HG03442 (cell line): ENCODE measurements around the gene QRICH2.
"Not testable (repeated sequence)": the region's sequence is repeated elsewhere in the genome, so short reads cannot be mapped to it uniquely, and the experiment has no call there.

Experiments
- ATAC-seq: cut with Tn5 transposase; IDR thresholded peaks from one replicate; pipeline ENCODE4 v1.9.1; 2021; ENCODE audit warnings: mild to moderate bottlenecking, moderate library complexity; ENCODE audit not compliant: unreplicated experiment

QRICH2 gene, protein sequence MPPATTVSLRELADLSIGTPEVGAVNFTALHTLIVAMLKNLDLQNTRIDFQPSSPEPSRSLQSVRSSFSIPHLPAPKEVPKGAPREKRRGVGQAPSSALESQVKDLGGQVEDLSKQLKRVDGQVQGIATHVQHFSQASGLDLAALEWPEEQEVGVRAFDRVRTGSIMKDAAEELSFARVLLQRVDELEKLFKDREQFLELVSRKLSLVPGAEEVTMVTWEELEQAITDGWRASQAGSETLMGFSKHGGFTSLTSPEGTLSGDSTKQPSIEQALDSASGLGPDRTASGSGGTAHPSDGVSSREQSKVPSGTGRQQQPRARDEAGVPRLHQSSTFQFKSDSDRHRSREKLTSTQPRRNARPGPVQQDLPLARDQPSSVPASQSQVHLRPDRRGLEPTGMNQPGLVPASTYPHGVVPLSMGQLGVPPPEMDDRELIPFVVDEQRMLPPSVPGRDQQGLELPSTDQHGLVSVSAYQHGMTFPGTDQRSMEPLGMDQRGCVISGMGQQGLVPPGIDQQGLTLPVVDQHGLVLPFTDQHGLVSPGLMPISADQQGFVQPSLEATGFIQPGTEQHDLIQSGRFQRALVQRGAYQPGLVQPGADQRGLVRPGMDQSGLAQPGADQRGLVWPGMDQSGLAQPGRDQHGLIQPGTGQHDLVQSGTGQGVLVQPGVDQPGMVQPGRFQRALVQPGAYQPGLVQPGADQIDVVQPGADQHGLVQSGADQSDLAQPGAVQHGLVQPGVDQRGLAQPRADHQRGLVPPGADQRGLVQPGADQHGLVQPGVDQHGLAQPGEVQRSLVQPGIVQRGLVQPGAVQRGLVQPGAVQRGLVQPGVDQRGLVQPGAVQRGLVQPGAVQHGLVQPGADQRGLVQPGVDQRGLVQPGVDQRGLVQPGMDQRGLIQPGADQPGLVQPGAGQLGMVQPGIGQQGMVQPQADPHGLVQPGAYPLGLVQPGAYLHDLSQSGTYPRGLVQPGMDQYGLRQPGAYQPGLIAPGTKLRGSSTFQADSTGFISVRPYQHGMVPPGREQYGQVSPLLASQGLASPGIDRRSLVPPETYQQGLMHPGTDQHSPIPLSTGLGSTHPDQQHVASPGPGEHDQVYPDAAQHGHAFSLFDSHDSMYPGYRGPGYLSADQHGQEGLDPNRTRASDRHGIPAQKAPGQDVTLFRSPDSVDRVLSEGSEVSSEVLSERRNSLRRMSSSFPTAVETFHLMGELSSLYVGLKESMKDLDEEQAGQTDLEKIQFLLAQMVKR (N-terminal part only)

DNA sequence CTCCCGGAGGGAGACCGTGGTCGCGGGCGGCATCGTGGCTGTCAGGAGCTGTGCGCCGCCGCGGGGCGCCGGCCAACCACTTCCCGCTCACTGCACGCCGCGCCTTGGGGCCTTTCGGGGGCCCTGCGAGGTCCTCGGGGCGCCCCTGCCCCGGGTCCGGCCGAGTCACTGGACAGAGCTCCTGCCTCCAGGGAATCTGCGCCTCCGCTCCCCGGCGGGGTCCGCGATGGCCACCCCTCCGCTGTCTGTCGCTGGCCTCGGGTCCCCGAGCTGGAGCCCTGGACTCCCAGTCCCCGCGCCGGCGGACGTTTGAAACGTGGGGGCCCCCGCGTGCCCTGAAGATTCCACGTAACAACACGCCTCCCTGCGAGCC lies at the start of gene QRICH2:
Gene QRICH2, minus strand, starts transcription at position 311 of the 373 bp plus-strand sequence. Its CDS starts 278 bp downstream, at position 33.
- no peak for ATAC-seq

- ATAC-seq = no peak
Measured at GRCh38 chr17:76357597-76358158, 49.6 kb upstream of the QRICH2 start.

- no peak for ATAC-seq
Measured at GRCh38 chr17:76356803-76357456, 48.9 kb upstream of the QRICH2 start.

DNA sequence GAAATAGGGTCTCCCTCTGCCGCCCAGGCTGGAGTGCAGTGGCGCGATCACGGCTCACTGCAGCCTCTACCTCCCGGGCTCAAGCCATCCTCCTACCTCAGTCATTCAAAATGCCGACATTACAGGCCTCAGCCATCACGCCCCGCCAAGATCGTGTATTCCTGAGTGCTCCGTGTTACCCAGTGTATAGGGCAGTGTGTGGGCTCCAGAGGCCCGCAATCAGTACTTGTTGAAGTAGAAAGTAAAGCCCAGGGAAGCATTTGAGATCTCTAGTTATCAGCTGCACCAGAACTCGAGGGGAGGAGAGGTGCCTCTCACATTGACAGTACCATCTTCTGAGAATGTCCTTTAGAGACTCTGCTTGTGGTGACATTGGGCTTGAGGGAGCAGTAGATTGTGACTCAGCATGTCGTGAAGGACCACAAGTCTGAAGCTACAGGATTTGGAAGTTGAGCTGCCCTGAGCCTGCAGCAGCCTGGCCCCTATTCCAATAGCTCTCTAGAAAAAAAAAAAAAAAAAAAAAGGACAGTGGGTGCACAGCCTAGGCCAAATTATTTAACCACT lies 46.8 kb upstream of the QRICH2 start:
- ATAC-seq = no peak

DNA sequence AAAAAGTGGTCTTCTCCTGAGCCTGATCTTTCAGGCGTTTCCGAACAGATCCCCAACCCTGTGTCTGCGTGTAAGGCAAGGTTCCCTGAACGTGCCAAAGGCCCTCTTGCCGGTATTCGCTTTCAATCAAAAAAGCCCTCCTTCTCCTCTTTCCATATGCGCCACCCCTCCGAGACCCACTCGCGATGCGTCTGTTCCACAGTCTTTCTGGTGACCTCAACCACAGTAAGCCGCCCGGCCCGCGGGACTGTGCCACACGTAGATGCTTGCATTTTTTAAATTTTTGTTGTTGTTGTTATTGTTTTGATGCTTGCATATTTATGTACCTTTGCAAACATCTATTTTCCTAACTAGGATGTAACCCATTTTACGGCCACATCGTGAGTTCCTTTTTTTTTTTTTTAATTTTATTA lies 46.2 kb upstream of the QRICH2 start:
- ATAC-seq = peak; percentile 1

- ATAC-seq = peak; percentile 82
Measured at GRCh38 chr17:76353599-76354316, 45.7 kb upstream of the QRICH2 start, which contains the start of gene PRPSAP1. Gene PRPSAP1 (minus strand): TSS chr17:76353916. CDS start chr17:76353703, 213 bp downstream.

- peak; percentile 16 for ATAC-seq
Measured at GRCh38 chr17:76353004-76353598, 45.0 kb upstream of the QRICH2 start.

- no peak for ATAC-seq
Measured at GRCh38 chr17:76351526-76352071, 43.5 kb upstream of the QRICH2 start.

DNA sequence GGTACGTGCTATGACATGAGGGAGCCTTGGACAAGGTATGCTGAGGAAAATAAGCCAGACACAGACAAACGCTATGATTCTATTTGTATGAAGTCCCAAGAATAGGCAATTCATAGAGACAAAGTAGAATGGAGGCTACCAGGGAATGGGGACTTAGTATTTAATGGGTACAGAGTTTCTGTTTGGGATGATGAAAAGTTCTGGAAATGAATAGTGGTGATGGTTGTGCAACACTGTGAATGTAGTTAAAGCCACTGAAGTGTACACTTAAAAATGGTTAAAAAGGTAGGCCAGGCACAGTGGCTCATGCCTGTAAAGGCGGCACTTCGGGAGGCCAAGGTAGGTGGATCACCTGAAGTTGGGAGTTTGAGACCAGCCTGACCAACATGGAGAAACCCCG lies 42.4 kb upstream of the QRICH2 start:
- no peak for ATAC-seq

DNA sequence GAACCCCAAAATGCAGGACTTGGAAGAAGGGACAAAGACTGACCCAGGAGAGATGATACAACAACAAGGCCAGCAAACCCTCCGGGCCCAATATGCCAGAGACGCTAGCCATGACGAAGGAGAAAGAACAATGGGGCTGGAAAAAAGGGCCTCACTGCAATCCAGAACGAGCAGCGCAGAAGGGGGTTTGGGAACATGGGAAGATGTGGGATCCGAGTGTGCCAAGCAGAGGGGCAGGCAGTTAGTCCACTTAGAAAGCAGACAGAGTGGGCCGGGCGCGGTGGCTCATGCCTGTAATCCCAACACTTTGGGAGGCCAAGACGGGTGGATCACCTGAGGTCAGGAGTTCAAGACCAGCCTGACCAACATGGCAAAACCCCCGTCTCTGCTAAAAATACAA lies 38.9 kb upstream of the QRICH2 start:
- not testable (repeated sequence) for ATAC-seq

DNA sequence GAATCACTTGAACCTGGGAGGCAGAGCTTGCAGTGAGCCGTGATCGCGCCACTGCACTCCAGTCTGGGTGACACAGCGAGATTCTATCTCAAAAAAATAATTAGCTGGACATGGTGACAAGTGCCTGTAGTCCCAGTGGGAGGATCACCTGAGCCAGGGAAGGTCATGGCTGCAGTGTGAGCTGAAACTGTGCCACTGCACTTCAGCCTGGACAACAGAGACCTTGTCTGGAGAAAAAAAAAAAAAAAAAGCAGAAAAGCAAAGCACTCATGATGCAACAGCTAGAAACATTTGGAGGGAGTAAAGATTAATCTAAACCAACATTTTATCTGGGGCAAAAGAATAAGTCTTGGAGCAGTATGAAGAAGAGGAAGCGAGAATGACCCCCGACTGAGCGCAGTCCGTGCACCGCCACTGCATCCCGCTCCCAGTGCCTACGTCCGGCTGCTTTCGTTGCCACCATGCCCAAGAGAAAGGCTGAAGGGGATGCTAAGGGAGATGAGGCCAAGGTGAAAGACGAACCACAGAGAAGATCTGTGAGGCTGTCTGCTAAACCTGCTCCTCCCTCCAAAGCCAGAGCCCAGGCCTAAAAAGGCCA lies 37.4 kb upstream of the QRICH2 start:
- ATAC-seq = no peak

GRCh38 chr17:76343106-76343505 lies 35.0 kb upstream of the QRICH2 start:
- ATAC-seq = no peak

GRCh38 chr17:76341301-76341700 lies 33.2 kb upstream of the QRICH2 start:
- ATAC-seq = no peak

DNA sequence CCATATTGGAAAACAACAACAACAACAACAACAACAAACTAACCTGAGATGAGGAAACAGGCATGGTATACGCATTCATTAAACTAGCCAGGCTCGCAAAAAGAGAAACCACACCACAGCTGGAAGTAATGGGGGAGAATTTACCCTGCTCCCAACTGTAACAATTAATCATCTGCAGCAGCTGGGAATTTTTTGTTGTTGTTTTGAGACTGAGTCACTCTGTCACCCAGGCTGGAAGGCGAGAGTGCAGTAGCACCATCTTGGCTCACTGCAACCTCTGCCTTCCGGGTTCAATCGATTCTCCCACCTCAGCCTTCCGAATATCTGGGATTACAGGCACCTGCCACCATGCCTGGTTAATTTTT lies 29.3 kb upstream of the QRICH2 start:
- no peak for ATAC-seq

DNA sequence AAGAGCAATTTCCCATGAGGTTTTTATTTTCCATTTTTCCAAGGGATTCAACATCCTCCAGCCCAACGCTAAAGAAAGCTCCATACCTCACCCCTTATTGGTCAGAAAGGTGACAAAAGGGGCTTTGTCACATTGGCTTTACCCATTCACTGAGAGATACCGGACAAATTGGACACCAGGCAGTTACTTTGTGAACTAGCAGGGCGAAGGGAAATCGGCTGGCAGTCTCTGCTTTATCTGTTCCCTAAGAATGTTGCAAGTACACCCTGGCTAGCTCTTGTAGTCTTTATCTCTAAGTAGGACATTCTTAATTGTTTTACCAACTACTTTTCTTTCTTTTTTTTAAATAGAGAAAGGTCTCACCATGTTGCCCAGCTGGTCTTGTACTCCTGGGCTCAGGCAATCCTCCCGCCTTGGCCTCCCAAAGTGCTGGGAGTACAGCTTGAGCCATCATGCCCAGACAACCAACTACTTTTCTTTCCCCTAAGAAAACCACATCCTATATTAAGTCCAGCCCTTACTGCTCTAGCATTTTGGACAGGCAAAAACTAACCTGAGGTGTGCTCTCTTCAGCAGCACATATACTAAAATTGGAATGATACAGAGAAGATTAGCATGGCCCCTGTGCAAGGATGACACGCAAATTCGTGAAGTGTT lies 28.8 kb upstream of the QRICH2 start:
- no peak for ATAC-seq

DNA sequence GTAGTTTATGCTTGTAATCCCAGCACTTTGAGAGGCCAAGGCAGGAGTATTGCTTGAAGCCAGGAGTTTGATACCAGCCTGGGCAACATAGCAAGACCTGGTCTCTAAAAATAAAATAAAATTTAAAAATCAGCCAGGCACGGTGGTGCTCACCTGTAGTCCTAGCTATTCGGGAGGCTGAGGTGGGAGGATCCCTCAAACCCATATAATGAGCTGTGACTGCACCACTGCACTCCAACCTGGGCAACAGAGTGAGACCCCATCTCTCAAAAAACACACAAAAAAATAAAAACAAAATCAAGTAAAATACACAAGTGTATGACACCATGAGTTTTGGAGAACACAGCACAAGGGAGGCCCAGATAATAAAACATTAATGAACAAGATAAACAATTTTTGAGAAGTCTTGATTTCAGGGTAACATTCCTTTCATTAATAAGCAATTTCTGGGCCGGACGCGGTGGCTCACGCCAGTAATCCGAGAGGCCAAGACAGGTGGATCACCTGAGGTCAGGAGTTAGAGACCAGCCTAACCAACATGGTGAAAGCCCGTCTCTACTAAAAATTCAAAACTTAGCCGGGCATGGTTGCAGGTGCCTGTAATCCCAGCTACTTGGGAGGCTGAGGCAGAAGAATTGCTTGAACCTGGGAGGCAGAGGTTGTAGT lies 27.8 kb upstream of the QRICH2 start:
- no peak for ATAC-seq
